Activated B cell treated with CpG ODN at 0.5 μM for 24 hours (primary cell): Measurements from ENCODE around the gene ZSCAN5B. TPM values are rescaled to one million over a fixed set of nuclear protein-coding genes. Genes with fewer than 3 reads are reported as not detected.

Source experiments
- ATAC-seq: fragments of 200-7000 bp; cut with Tn5 transposase; one replicate; pipeline ENCODE4 v1.10.0; 2021; ENCODE audit warnings: low read depth, mild to moderate bottlenecking, moderate library complexity
- CTCF ChIA-PET: fragments of 350-600 bp; sonication (Branson Sonifier 250); formaldehyde crosslinking; loops from one replicate; lab custom pipeline; 2021; ENCODE audit warnings: antibody characterized with exemption; lab: Charles Lee
- POLR2A ChIA-PET: fragments of 350-600 bp; sonication (Branson Sonifier 250); formaldehyde crosslinking; loops from one replicate; lab custom pipeline; 2021; ENCODE audit warnings: antibody characterized with exemption; lab: Charles Lee
- DNase-seq: peaks from one replicate; pipeline ENCODE4 v3.0.0; 2022
- H3K27ac Mint-ChIP-seq: one replicate; pipeline ENCODE4 v1.8.0; 2020; ENCODE audit warnings: mixed read lengths
- H3K27me3 Mint-ChIP-seq: one replicate; pipeline ENCODE4 v1.8.0; 2021; ENCODE audit warnings: mixed read lengths
- H3K36me3 Mint-ChIP-seq: one replicate; pipeline ENCODE4 v1.8.0; 2021; ENCODE audit warnings: low read depth, mixed read lengths
- H3K4me1 Mint-ChIP-seq: one replicate; pipeline ENCODE4 v1.8.0; 2021; ENCODE audit warnings: mixed read lengths
- H3K4me3 Mint-ChIP-seq: one replicate; pipeline ENCODE4 v1.8.0; 2020; ENCODE audit warnings: mild to moderate bottlenecking, mixed read lengths
- H3K9me3 Mint-ChIP-seq: one replicate; pipeline ENCODE4 v1.8.0; 2020; ENCODE audit warnings: mixed read lengths
- CTCF ChIP-seq: fragments of 200-600 bp; IDR thresholded peaks from one replicate; pipeline ENCODE4 v1.8.0; 2022; ENCODE audit warnings: antibody characterized with exemption, mild to moderate bottlenecking
- intact Hi-C: fragments of 100-400 bp; cut with micrococcal nuclease; formaldehyde crosslinking; loops from one replicate; pipeline ENCODE4 v1.15.1; 2024
- total RNA-seq: library from RNA; stranded (reverse); gene quantifications from 2 replicates; pipeline ENCODE4 v1.2.3, GENCODE V29; 2022

ZSCAN5B gene
- total RNA-seq, 1 donor from 2014 or later, result not detected

GRCh38 chr19:56140583-56141416 lies 56.8 kb downstream of the ZSCAN5B start, which contains the start of gene ZNF444:
Gene ZNF444, plus strand, starts transcription at chr19:56141287. Its CDS starts 5,625 bp downstream, at chr19:56146912.
- no peaks in the 10 kb centered on the region for H3K27me3 Mint-ChIP-seq
- H3K9me3 Mint-ChIP-seq, result no peaks in the 10 kb centered on the region
- H3K4me1 Mint-ChIP-seq, result peaks cover 29% of the 10 kb centered on the region
- POLR2A ChIA-PET, result interaction anchor here (0.6 to 3.2 kb wide), 12 partner anchors 18 to 1862 kb away, joined by 3 to 40 read pairs (median 4); partner anchors contain the start of genes UBE2S and ZNF787
- CTCF ChIA-PET, result interaction anchor here (0.6 to 2.2 kb wide), 2 partner anchors 60 to 193 kb away, joined by 3 to 6 read pairs; no protein-coding TSS in a partner anchor
- H3K36me3 Mint-ChIP-seq, result peaks cover 7% of the 10 kb centered on the region
- H3K27ac Mint-ChIP-seq, result peak within 1 kb of the TSS; percentile 99
- DNase-seq (peak; percentile 96), ATAC-seq (peak; percentile 86)
- no peak for TF ChIP-seq CTCF
- H3K4me3 Mint-ChIP-seq, result peak within 1 kb of the TSS; percentile 98
- intact Hi-C loops, result loop anchor here (1.0 to 5.0 kb wide), 6 partner anchors 19 to 1142 kb away; partner anchors contain the start of genes ZNF460, ZNF628 and ZNF787

- no peaks in the 10 kb centered on the region for H3K27me3 Mint-ChIP-seq
- H3K27ac Mint-ChIP-seq, result peak overlapping the region; percentile 99
- TF ChIP-seq CTCF, result no peak
- intact Hi-C loops, result loop anchor here (1.0 to 5.0 kb wide), 4 partner anchors 29 to 1142 kb away; partner anchors contain the start of genes ZNF460 and ZNF628
- CTCF ChIA-PET, result interaction anchor here (2.2 kb wide), 1 partner anchor 59 kb away, joined by 6 read pairs; no protein-coding TSS in a partner anchor
- peaks cover 7% of the 10 kb centered on the region for H3K36me3 Mint-ChIP-seq
- ATAC-seq (no peak), DNase-seq (no peak)
- H3K4me1 Mint-ChIP-seq, result peaks cover 29% of the 10 kb centered on the region
- no peaks in the 10 kb centered on the region for H3K9me3 Mint-ChIP-seq
- POLR2A ChIA-PET, result interaction anchor here (0.9 to 3.2 kb wide), 4 partner anchors 18 to 733 kb away, joined by 3 to 40 read pairs (median 4); partner anchors contain the start of genes UBE2S and ZNF787
- H3K4me3 Mint-ChIP-seq, result peak overlapping the region; percentile 98
These were observed 57.6 kb downstream of the ZSCAN5B start for GRCh38 chr19:56139847-56140582.

Other genes with a start within 250 kb of the ZSCAN5B start
- gene NLRP8, start 250.0 kb downstream of the ZSCAN5B start, total RNA-seq, result not detected in 2 replicates
- gene NLRP5, start 211.0 kb downstream of the ZSCAN5B start, total RNA-seq, result not detected in 2 replicates
- 40.8 and 42.3 TPM in 2 replicates for gene ZNF787, start 76.5 kb downstream of the ZSCAN5B start, total RNA-seq
- 28.1 and 32.1 TPM in 2 replicates for gene ZNF444, start 56.5 kb downstream of the ZSCAN5B start, total RNA-seq
- not detected in 2 replicates for gene GALP, start 21.8 kb downstream of the ZSCAN5B start, total RNA-seq
- not detected in 2 replicates for gene ZSCAN5C, start 4.5 kb upstream of the ZSCAN5B start, total RNA-seq
- gene EDDM13, start 75.0 kb upstream of the ZSCAN5B start, total RNA-seq, result not detected in 2 replicates
- gene ZSCAN5A, start 117.1 kb upstream of the ZSCAN5B start, total RNA-seq, result 14.0 and 17.8 TPM in 2 replicates
- 7.4 and 7.9 TPM in 2 replicates for gene ZNF582, start 195.8 kb upstream of the ZSCAN5B start, total RNA-seq
- gene ZNF583, start 206.5 kb upstream of the ZSCAN5B start, total RNA-seq, result 5.7 and 6.0 TPM in 2 replicates